ENCODE results near the gene ATP2C1. TPM values are rescaled to one million over a fixed set of nuclear protein-coding genes. Genes with fewer than 3 reads are reported as not detected.
A peak's percentile ranks its signal among the peaks of the same experiment; 100 is the strongest.

ATP2C1 gene
- total RNA-seq, 1 experiment from 2014 or later: 34.0 TPM

DNA sequence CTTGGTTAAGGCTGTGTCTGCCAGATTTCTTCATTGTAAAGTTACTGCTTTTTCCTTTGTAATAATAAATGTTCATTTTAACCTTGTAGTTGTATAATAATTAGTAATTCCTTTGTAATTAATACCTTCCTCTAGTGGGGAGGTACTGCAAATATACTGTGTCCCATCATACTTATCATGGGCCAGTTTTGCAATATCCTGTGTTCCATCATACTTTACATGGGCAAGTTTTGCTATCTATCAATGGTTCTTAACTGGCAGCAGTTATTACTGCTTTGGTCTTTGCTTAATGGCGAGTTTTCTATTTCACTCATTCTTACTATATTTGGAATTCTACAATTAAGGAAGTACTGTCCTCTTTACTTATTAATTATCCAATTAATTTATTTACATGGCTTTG is 10.6 kb downstream of the ATP2C1 start:
- no TSS peak for BruUV-seq (replicated peaks)
- H2AFZ ChIP-seq (ENCODE audit: low read length): no peak overlapping the region
- no peaks in the 10 kb centered on the region for H3K9me3 ChIP-seq (ENCODE audit: low read length)
- H3K9ac ChIP-seq (ENCODE audit: low read length): peak overlapping the region; percentile 59; the same call in 1 of the 2 replicates
- H3K27me3 ChIP-seq (ENCODE audit: low read length): no peaks in the 10 kb centered on the region
- ChIA-PET POLR2A (ENCODE audit: unreplicated experiment) (no interaction called here), CTCF (no interaction called here)
- intact Hi-C loops (cut with micrococcal nuclease): loop anchor here (2.0 to 5.0 kb wide), 2 partner anchors 52 to 113 kb away; no protein-coding TSS in a partner anchor
- no peak overlapping the region for H3K4me2 ChIP-seq (ENCODE audit: low read length)
- H3K9me2 ChIP-seq (replicated peaks; ENCODE audit: low read length): no peaks in the 10 kb centered on the region
- no peak overlapping the region for H3K4me3 ChIP-seq (ENCODE audit: low read length)
- H3K27ac ChIP-seq (ENCODE audit: low read length): peak overlapping the region; percentile 92
- H3K36me3 ChIP-seq (ENCODE audit: low read depth, low read length): no peaks in the 10 kb centered on the region
- peaks cover 97% of the 10 kb centered on the region for H3K79me2 ChIP-seq (ENCODE audit: low read length)
- H3F3A ChIP-seq (ENCODE audit: low read length, unreplicated experiment): no peaks in the 10 kb centered on the region
- H3K4me1 ChIP-seq (ENCODE audit: insufficient read depth, low read length): peaks cover 35% of the 10 kb centered on the region
- H4K20me1 ChIP-seq (ENCODE audit: low read length): peaks cover 7% of the 10 kb centered on the region; the same call in 1 of the 2 replicates
- no peak for TF ChIP-seq EZH2 (IDR thresholded peaks at IDR 0.05; ENCODE audit: low read length, unreplicated experiment)
- no peak for TF ChIP-seq EZH2phosphoT487 (IDR thresholded peaks at IDR 0.05; ENCODE audit: borderline replicate concordance, low read length)
- TF ChIP-seq, protein P1, sequence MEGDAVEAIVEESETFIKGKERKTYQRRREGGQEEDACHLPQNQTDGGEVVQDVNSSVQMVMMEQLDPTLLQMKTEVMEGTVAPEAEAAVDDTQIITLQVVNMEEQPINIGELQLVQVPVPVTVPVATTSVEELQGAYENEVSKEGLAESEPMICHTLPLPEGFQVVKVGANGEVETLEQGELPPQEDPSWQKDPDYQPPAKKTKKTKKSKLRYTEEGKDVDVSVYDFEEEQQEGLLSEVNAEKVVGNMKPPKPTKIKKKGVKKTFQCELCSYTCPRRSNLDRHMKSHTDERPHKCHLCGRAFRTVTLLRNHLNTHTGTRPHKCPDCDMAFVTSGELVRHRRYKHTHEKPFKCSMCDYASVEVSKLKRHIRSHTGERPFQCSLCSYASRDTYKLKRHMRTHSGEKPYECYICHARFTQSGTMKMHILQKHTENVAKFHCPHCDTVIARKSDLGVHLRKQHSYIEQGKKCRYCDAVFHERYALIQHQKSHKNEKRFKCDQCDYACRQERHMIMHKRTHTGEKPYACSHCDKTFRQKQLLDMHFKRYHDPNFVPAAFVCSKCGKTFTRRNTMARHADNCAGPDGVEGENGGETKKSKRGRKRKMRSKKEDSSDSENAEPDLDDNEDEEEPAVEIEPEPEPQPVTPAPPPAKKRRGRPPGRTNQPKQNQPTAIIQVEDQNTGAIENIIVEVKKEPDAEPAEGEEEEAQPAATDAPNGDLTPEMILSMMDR (conservative IDR thresholded peaks at IDR 0.05; ENCODE audit: low read depth, low read length): no peak
- no peak for ATAC-seq
- DNase-seq: no peak

DNA sequence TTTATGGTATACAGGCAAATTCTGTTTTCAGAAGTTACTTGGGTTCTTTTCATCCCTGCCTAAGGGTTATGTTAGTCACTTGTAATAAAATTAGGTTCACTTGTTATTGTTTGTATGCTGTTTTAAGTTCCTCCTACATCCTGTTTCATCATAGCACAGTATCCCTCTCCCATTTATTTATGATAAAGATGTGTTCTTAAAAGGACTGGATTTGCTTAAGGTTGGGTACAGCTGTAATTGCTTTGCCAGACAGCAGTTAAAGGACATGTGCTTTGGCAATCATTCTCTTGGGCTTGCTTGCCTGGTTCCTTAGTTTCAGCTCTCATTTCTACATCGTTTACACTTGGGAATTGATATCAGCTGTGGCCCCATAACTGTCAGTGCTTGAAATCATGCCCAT is 11.7 kb downstream of the ATP2C1 start:
- Histone ChIP-seq H3K36me3 (ENCODE audit: low read depth, low read length) (no peaks in the 10 kb centered on the region), H3K4me2 (ENCODE audit: low read length) (peak overlapping the region; percentile 72), H3K9me2 (replicated peaks; ENCODE audit: low read length) (no peaks in the 10 kb centered on the region), H3K9me3 (ENCODE audit: low read length) (no peaks in the 10 kb centered on the region), H3K27ac (ENCODE audit: low read length) (peak overlapping the region; percentile 92), H3K4me1 (ENCODE audit: insufficient read depth, low read length) (peaks cover 32% of the 10 kb centered on the region), H3F3A (ENCODE audit: low read length, unreplicated experiment) (no peaks in the 10 kb centered on the region), H3K4me3 (ENCODE audit: low read length) (no peak overlapping the region; the same call in 1 of the 2 replicates), H3K27me3 (ENCODE audit: low read length) (no peaks in the 10 kb centered on the region), H3K9ac (ENCODE audit: low read length) (peak overlapping the region; percentile 74), H3K79me2 (ENCODE audit: low read length) (peaks cover 92% of the 10 kb centered on the region), H4K20me1 (ENCODE audit: low read length) (peaks cover 4% of the 10 kb centered on the region; the same call in 1 of the 2 replicates), H2AFZ (ENCODE audit: low read length) (no peak overlapping the region)
- DNase-seq: peak; percentile 61
- intact Hi-C loops (cut with micrococcal nuclease): loop anchor here (1.0 to 5.0 kb wide), 3 partner anchors 37 to 59 kb away; no protein-coding TSS in a partner anchor
- POLR2A ChIA-PET (ENCODE audit: unreplicated experiment): no interaction called here
- no peak for TF ChIP-seq EZH2phosphoT487 (IDR thresholded peaks at IDR 0.05; ENCODE audit: borderline replicate concordance, low read length)
- TF ChIP-seq, protein P1 (conservative IDR thresholded peaks at IDR 0.05; ENCODE audit: low read depth, low read length): no peak
- TF ChIP-seq EZH2 (IDR thresholded peaks at IDR 0.05; ENCODE audit: low read length, unreplicated experiment): no peak
- CTCF ChIA-PET: no interaction called here
- BruUV-seq (replicated peaks): no TSS peak
- peak; percentile 95 for ATAC-seq

DNA sequence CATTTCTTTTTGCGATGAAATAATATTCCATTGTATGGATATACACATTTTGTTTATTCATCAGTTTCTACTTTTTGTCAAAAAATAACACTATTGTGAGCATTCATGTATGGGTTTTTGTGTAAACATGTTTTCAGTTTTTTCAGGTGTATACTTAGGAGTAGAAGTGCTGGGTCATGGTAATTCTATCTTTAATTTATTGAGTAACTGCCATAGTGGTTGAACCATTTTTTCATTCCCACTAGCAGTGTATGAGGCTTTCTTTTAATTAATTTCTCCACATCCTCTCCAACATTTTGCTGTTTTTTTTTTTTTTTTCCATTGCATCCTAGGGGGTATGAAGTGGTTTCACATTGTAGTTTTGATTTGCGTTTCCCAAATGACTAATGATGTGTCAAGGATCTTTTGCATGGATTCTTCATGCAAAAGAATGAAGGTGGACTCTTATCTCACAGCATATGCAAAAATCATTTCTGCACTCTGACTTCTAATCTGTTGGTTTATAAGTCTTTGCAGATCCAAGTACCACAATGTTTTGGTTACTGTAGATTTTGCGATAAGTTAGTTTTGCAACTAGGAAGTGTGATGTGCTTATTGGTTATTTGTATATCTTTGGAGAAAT is 12.6 kb downstream of the ATP2C1 start:
- ATAC-seq (no peak), DNase-seq (peak; percentile 57)
- Histone ChIP-seq H3K9me3 (ENCODE audit: low read length) (no peaks in the 10 kb centered on the region), H3F3A (ENCODE audit: low read length, unreplicated experiment) (no peaks in the 10 kb centered on the region), H3K79me2 (ENCODE audit: low read length) (peaks cover 82% of the 10 kb centered on the region), H3K27ac (ENCODE audit: low read length) (peak overlapping the region; percentile 92), H3K4me3 (ENCODE audit: low read length) (no peak overlapping the region), H3K36me3 (ENCODE audit: low read depth, low read length) (no peaks in the 10 kb centered on the region), H3K4me2 (ENCODE audit: low read length) (peak overlapping the region; percentile 72), H3K9ac (ENCODE audit: low read length) (peak overlapping the region; percentile 74), H2AFZ (ENCODE audit: low read length) (no peak overlapping the region), H3K27me3 (ENCODE audit: low read length) (no peaks in the 10 kb centered on the region), H3K4me1 (ENCODE audit: insufficient read depth, low read length) (peaks cover 28% of the 10 kb centered on the region), H4K20me1 (ENCODE audit: low read length) (peaks cover 4% of the 10 kb centered on the region; the same call in 1 of the 2 replicates), H3K9me2 (replicated peaks; ENCODE audit: low read length) (no peaks in the 10 kb centered on the region)
- TF ChIP-seq, protein P1 (conservative IDR thresholded peaks at IDR 0.05; ENCODE audit: low read depth, low read length): no peak
- no peak for TF ChIP-seq EZH2phosphoT487 (IDR thresholded peaks at IDR 0.05; ENCODE audit: borderline replicate concordance, low read length)
- TF ChIP-seq EZH2 (IDR thresholded peaks at IDR 0.05; ENCODE audit: low read length, unreplicated experiment): no peak
- intact Hi-C loops (cut with micrococcal nuclease): loop anchor here (5.0 kb wide), 1 partner anchor 36 kb away; no protein-coding TSS in a partner anchor
- ChIA-PET POLR2A (ENCODE audit: unreplicated experiment) (no interaction called here), CTCF (no interaction called here)
- BruUV-seq (replicated peaks): no TSS peak

Measured in PC-3 (cell line).